Measurements from ENCODE around the gene MAU2. TPM values are rescaled to one million over a fixed set of nuclear protein-coding genes. Genes with fewer than 3 reads are reported as not detected.

Gene MAU2
- total and polyA plus RNA-seq, 2 of the 13 experiments (the other 11 are each of a cell fraction or from before 2014, with no cell fraction given), result 16.8 to 33.8 TPM

GRCh38 chr19:19366434-19367396, 46.1 kb downstream of the MAU2 start (continued):
- TF ChIP-seq ZNF550 (CRISPR knock-in tag; IDR thresholded peaks at IDR 0.05; ENCODE audit: borderline replicate concordance) (no peak), ZFP36L2 (CRISPR knock-in tag; IDR thresholded peaks at IDR 0.05) (no peak), SRF (IDR thresholded peaks at IDR 0.05; ENCODE audit: low read depth, low read length) (0 out of 2 replicates have a peak, but pooled peaks have one; percentile 34), MLLT10 (CRISPR knock-in tag; IDR thresholded peaks at IDR 0.05) (no peak), KLF13 (CRISPR knock-in tag; IDR thresholded peaks at IDR 0.05) (no peak), ZBTB26 (CRISPR knock-in tag; IDR thresholded peaks at IDR 0.05; ENCODE audit: borderline replicate concordance) (no peak; the same call in 1 of the 2 replicates), ASH2L (IDR thresholded peaks at IDR 0.05; ENCODE audit: insufficient read length, low read depth, low read length) (peak; percentile 53), TFDP2 (CRISPR knock-in tag; IDR thresholded peaks at IDR 0.05) (no peak), ZSCAN22 (CRISPR knock-in tag; IDR thresholded peaks at IDR 0.05) (no peak), MAFF (IDR thresholded peaks at IDR 0.05; ENCODE audit: low read depth, low read length) (no peak), ZNF678 (CRISPR knock-in tag; IDR thresholded peaks at IDR 0.05) (no peak), POGK (CRISPR knock-in tag; conservative IDR thresholded peaks at IDR 0.05) (no peak; the same call in 1 of the 2 replicates), SMAD3 (CRISPR knock-in tag; IDR thresholded peaks at IDR 0.05) (peak; percentile 83; the same call in 1 of the 2 replicates), ZFP62 (CRISPR knock-in tag; IDR thresholded peaks at IDR 0.05) (no peak), HNF1B (CRISPR knock-in tag; IDR thresholded peaks at IDR 0.05) (peak; percentile 92), ISL2 (CRISPR knock-in tag; IDR thresholded peaks at IDR 0.05) (peak; percentile 37; the same call in 1 of the 2 replicates), TBX3 (IDR thresholded peaks at IDR 0.05; ENCODE audit: borderline replicate concordance) (no peak)
- TF ChIP-seq, protein P1, sequence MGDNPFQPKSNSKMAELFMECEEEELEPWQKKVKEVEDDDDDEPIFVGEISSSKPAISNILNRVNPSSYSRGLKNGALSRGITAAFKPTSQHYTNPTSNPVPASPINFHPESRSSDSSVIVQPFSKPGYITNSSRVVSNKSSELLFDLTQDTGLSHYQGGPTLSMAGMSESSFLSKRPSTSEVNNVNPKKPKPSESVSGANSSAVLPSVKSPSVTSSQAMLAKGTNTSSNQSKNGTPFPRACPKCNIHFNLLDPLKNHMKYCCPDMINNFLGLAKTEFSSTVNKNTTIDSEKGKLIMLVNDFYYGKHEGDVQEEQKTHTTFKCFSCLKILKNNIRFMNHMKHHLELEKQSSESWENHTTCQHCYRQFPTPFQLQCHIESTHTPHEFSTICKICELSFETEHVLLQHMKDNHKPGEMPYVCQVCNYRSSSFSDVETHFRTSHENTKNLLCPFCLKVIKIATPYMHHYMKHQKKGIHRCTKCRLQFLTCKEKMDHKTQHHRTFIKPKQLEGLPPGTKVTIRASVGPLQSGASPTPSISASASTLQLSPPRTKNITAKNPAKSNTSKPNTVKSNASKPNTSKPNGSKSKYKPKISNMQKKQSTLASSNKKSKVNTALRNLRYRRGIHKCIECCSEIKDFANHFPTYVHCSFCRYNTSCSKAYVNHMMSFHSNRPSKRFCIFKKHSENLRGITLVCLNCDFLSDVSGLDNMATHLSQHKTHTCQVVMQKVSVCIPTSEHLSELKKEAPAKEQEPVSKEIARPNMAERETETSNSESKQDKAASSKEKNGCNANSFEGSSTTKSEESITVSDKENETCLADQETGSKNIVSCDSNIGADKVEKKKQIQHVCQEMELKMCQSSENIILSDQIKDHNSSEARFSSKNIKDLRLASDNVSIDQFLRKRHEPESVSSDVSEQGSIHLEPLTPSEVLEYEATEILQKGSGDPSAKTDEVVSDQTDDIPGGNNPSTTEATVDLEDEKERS (CRISPR knock-in tag; IDR thresholded peaks at IDR 0.05), result 0 out of 2 replicates have a peak, but pooled peaks have one; percentile 69

Data from HepG2 (cell line).